ENCODE results near the gene DPH2.

Gene DPH2

GRCh38 chr1:43945674-43946235 lies 24.1 kb upstream of the DPH2 start:
- no peak for DNase-seq

DNA sequence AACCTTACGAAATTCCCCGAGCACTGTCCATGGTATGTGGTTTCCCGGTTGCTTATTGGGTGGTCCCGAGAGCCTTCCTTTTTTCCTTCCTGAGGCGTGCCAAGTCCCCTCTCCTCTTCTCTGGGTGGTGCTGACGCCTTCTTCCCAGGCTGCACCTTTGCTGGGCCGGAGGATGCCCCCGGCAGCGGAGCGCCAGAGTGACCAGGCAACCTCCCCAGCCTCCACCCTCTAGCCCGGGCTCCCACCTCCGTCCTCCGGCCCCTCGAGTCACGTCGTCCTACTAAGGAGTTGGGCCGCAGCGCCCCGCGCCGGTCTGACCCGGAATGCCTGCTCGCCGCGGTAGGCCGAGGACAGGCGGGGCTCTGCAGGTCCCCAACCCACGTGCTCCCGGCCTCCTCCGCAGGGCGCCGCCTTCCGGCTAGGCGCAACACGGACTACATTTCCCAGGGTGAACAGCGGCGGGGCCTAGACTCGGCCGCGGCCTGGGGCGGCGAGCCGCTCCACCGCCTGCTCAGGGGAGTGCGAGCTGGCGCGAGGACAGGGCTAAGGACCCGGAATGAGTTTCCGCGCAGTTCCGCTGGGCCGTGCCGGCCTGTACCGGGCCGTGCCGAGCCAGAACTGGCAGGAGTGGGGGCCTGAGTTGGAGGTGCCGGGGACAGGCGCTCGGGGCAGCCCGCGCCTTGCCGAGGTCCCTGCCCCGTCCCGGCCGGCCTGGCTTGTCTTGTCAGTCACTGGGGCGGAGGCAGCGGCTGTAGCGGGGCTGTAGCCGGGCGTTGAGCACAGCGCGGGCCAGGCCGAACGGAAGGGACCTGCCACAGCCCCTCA lies 23.4 kb upstream of the DPH2 start, which contains the start of gene IPO13:
IPO13 (plus strand) TSS at position 715 of the 825 bp plus-strand sequence. CDS start 651 bp downstream, outside the sequence.
- DNase-seq: peak; percentile 95

- no peak for DNase-seq
These were observed 22.5 kb upstream of the DPH2 start for GRCh38 chr1:43947061-43947873.

- DNase-seq: no peak
These were observed 21.9 kb upstream of the DPH2 start for GRCh38 chr1:43947874-43948437.

GRCh38 chr1:43949678-43950077 lies 20.1 kb upstream of the DPH2 start:
- no peak for DNase-seq

- DNase-seq: no peak
These were observed 18.5 kb upstream of the DPH2 start for GRCh38 chr1:43951021-43951985.

DNA sequence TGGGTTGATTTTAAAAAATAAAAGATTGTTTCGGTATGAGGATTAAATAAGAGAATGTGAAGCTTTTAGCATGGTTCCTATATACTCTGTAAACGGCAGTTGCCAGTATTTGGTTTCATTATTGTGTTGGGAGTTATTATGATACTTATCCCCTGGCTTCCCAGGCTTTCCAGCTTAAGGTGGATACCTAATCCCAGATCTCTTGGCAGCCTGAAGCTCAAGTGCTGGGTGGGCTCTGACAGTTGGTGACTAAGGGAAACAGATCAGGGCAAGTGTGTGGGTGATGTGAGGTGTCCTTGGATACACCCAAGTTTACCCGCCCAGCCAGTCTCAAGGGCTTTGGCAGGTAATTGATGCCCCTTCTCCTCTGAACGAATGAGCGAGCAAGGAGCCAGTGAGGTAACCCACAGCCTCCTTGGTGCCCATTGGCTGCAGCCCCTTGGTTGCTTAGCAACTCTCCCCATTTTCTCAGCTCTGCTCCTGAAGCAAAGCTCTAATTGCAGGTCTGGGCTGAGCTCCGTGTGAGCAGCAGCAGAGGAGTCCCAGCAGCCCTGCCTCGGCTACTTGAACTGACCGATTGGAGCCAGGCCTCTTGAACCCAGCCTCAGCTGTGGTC lies 17.0 kb upstream of the DPH2 start:
- no peak for DNase-seq

- DNase-seq: no peak
These were observed 16.4 kb upstream of the DPH2 start for GRCh38 chr1:43953361-43953760.

DNA sequence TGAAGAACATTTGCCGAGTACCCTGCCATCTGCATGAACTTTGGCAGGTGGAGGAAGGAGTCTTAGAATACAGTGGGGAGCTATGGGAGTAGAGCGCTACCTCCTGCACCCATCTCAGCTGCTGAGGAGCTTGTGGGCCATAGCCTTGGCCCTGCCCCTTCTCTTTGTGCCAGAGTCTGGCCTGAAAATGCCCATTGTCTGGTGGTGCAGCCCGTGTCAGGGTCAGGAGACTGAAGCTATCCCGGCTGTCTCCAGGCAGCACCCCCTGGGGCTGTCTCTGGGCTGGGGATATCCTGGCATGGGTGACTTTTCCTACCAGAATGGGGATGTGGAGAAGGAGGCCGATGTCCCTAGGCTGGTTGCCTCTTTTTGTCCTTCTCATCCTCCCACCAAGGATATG lies 15.8 kb upstream of the DPH2 start:
- DNase-seq: no peak

GRCh38 chr1:43956234-43956633 lies 13.6 kb upstream of the DPH2 start:
- no peak for DNase-seq

- DNase-seq: no peak
These were observed 12.3 kb upstream of the DPH2 start for GRCh38 chr1:43957407-43958040.

DNA sequence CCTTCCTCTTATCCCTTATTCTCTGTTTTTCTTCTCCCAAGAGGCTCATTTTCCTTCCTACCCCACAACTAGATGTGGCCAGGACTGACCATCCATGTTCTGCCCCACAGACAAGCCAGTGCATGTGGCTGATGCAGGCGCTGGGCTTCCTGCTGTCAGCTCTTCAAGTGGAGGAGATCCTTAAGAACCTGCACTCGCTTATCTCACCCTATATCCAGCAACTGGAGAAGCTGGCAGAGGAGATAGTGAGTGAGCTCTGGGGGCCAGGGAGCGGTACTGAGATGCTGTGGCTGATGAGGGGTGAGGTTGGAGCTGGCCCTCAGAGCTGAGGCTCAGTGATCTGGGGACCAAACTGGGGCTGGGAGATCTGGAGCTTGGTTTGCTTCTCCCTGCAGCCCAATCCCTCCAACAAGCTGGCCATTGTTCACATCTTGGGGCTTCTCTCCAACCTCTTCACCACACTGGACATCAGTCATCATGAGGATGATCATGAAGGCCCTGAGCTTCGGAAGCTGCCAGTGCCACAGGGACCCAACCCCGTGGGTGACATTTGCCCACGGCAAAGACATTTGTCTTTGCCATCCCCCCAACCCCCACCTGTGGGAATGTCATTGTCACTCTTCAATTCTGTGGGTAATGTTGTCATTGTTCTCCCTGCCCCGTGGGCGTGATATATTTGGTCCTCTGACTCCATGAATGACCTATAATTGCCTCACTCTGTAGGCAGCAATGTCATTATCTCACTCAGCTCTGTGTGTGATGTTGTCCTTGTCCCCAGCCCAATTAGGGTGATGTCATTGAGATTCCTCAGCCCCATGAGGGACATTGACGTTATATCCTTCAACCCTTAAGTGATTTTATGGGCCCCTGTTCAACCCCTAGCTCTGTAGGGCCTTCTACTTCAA lies 11.2 kb upstream of the DPH2 start:
- DNase-seq: no peak

- DNase-seq: no peak
These were observed 9.0 kb upstream of the DPH2 start for GRCh38 chr1:43960798-43961197.

- no peak for DNase-seq
These were observed 8.1 kb upstream of the DPH2 start for GRCh38 chr1:43961692-43962091.

DNA sequence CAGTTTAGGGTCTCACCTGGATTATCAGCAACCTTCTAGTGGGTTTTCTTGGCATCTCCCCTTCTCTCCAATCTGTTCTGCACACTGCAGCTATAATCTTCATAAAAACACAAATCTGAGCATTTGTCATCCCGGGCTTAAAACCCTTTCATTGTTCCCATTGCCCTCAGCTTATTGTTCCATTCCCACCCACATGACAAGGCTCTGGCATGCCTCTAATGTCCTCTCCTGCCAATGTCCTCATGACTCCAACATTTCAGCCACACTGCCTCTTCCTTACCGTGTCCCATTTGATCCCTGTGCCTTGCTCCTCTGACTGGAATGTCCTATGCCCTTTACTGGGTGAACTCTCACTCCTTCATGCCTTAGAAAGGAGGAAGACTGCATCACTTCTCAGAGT lies 7.5 kb upstream of the DPH2 start:
- DNase-seq: no peak

DNA sequence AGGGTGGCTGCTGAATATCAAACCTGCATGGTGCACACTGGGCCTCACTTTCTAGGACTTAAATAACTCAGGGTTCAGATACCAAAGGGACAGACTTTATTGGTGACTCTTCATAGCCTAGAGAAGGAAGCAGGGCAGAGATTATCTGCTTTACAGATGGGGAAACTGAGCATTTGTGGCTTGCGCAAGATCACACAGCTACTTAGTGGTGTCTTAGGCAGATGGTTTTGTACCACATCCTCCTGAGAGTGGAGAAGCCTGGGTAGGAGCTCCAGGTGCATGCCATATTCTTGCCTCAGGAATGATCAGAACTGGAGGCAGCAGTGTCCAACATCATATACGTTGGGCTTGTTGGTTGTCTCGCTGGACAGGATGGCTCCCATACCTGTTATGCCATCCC lies 6.8 kb upstream of the DPH2 start:
- no peak for DNase-seq

- no peak for DNase-seq
These were observed 5.9 kb upstream of the DPH2 start for GRCh38 chr1:43963890-43964289.

DNA sequence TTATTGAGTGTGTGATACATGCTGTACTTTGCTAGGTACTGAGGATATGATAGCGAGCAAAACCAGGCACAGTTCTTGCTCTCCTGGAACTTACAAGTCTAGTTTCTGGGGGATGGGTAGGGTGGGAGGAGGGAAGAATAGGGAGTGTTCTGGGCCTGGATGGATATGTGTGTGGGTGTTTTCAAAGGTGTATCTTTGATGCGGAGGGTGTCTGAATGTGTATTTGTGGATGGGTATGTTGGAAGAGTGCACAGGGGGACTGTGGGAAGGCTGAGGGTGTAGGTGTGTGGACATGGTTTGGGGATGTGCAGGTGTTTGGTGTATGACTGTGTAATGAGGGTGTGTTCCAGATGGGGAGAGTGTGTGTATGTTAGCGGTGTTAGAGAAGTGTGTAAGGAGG lies 4.5 kb upstream of the DPH2 start:
- DNase-seq: no peak

DNA sequence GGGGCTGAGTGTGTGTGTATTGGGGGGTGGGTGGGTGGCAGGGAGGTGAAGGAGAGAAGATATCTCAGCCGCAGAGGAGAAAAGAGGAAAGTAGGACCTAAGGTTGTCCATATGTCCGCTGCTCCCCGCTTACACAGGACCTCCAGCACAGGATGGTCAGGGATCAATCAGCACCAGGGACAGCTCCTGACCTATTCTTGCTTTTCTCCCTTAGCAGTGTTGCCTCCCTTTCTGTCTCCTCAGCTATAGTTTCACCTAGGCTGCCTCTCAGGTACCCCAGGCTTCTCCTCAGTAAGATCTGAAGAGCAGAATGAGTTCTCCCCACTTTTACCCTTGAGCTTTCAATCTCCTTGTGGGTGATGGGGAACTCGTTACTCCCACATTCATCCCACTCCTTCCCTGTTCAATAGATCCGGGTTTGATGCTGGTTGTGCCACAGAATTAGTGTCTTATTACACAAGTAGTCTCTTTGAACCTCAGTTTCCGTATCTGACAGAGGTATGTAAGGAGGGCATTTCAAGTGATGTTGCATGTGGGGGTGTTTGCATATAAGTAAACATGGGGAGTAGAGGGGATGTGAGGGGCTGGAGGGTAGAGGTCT lies 1.4 kb upstream of the DPH2 start:
- DNase-seq: peak; percentile 23

GRCh38 chr1:43969416-43969745 lies 429 bp upstream of the DPH2 start:
- DNase-seq: no peak

All from stimulated activated CD4-positive, alpha-beta T cell treated with anti-CD3 and anti-CD28 coated beads, Interleukin-4, amount 100 ng/mL, for 24 hours (primary cell).